CD4-positive, alpha-beta memory T cell (primary cell): Measurements from ENCODE around the gene PRRC1. TPM values are rescaled to one million over a fixed set of nuclear protein-coding genes. Genes with fewer than 3 reads are reported as not detected.

Source experiments
- CTCF ChIA-PET: fragments of 350-600 bp; sonication (Branson Sonifier 250); formaldehyde crosslinking; loops from one replicate; lab custom pipeline; 2021; ENCODE audit warnings: inconsistent platforms; ENCODE audit not compliant: partially characterized antibody; lab: Charles Lee
- POLR2A ChIA-PET: fragments of 350-600 bp; sonication (Branson Sonifier 250); formaldehyde crosslinking; loops from one replicate; lab custom pipeline; 2021; ENCODE audit not compliant: partially characterized antibody; lab: Charles Lee
- DNase-seq, 5 donors: peaks; one replicate each; pipeline versions ENCODE4 v3.0.0 to v3.0.0-alpha.2; 2020 to 2022; ENCODE audit warnings: mixed read lengths in 1 of 5
- H3K27ac ChIP-seq: one replicate; pipeline ENCODE4 v1.7.0; 2013; ENCODE audit warnings: low read depth, low read length
- H3K27me3 ChIP-seq: 2 replicates; pipeline ENCODE4 v1.7.0; 2013; ENCODE audit warnings: mild to moderate bottlenecking, low read length, moderate library complexity; ENCODE audit not compliant: insufficient read depth
- H3K36me3 ChIP-seq: 2 replicates; pipeline ENCODE4 v1.7.0; 2013; ENCODE audit warnings: mild to moderate bottlenecking, low read length, moderate library complexity; ENCODE audit not compliant: insufficient read depth
- H3K4me1 ChIP-seq: 2 replicates; pipeline ENCODE4 v1.7.0; 2013; ENCODE audit warnings: mild to moderate bottlenecking, low read length, moderate library complexity; ENCODE audit not compliant: insufficient read depth
- H3K4me3 ChIP-seq, 2 donors: one replicate each; pipeline ENCODE4 v1.7.0; 2013; ENCODE audit warnings: low read length in 2 of 2, mild to moderate bottlenecking in 1 of 2
- H3K9me3 ChIP-seq, 2 donors: one replicate each; pipeline ENCODE4 v1.7.0; 2013; ENCODE audit warnings: low read length in 2 of 2, control low read depth in 1 of 2; ENCODE audit not compliant: control insufficient read depth in 1 of 2
- H3K27ac Mint-ChIP-seq, 7 donors: one replicate each; pipeline ENCODE4 v1.8.0; 2020 to 2021; ENCODE audit warnings: mixed read lengths in 7 of 7, mild to moderate bottlenecking in 6 of 7, inconsistent platforms in 3 of 7, moderate library complexity in 3 of 7
- H3K27me3 Mint-ChIP-seq, 2 donors: one replicate each; pipeline ENCODE4 v1.8.0; 2020 to 2021; ENCODE audit warnings: mixed read lengths in 2 of 2
- H3K36me3 Mint-ChIP-seq, 2 donors: one replicate each; pipeline ENCODE4 v1.8.0; 2020 to 2021; ENCODE audit warnings: mixed read lengths in 2 of 2, inconsistent platforms in 1 of 2, mild to moderate bottlenecking in 1 of 2
- H3K4me1 Mint-ChIP-seq, 4 donors: one replicate each; pipeline ENCODE4 v1.8.0; 2020 to 2021; ENCODE audit warnings: mixed read lengths in 4 of 4, mild to moderate bottlenecking in 1 of 4
- H3K4me3 Mint-ChIP-seq, 8 donors: one replicate each; pipeline ENCODE4 v1.8.0; 2020 to 2021; ENCODE audit warnings: mixed read lengths in 8 of 8, mild to moderate bottlenecking in 7 of 8, moderate library complexity in 6 of 8, inconsistent platforms in 3 of 8
- H3K9me3 Mint-ChIP-seq, 8 donors: one replicate each; pipeline ENCODE4 v1.8.0; 2020 to 2021; ENCODE audit warnings: mixed read lengths in 8 of 8, mild to moderate bottlenecking in 5 of 8, inconsistent platforms in 3 of 8, moderate library complexity in 1 of 8
- intact Hi-C: fragments of 100-400 bp; cut with micrococcal nuclease; formaldehyde crosslinking; loops from one replicate; pipeline ENCODE4 v1.15.1; 2023
- polyA plus RNA-seq, 2 donors: library from polyadenylated mRNA; unstranded; fragments of 300-500 nt; fragmentation: Illumina TruSeq; gene quantifications; one replicate each; pipeline ENCODE4 v1.2.3, GENCODE V29; 2021
- total RNA-seq, 2 experiments: library from RNA; stranded (reverse); gene quantifications; one replicate each; pipeline ENCODE4 v1.2.3, GENCODE V29; 2021

PRRC1 gene
- total and polyA plus RNA-seq, 4 experiments from 2014 or later: 38.7 to 59.9 (median 50.0) TPM

DNA sequence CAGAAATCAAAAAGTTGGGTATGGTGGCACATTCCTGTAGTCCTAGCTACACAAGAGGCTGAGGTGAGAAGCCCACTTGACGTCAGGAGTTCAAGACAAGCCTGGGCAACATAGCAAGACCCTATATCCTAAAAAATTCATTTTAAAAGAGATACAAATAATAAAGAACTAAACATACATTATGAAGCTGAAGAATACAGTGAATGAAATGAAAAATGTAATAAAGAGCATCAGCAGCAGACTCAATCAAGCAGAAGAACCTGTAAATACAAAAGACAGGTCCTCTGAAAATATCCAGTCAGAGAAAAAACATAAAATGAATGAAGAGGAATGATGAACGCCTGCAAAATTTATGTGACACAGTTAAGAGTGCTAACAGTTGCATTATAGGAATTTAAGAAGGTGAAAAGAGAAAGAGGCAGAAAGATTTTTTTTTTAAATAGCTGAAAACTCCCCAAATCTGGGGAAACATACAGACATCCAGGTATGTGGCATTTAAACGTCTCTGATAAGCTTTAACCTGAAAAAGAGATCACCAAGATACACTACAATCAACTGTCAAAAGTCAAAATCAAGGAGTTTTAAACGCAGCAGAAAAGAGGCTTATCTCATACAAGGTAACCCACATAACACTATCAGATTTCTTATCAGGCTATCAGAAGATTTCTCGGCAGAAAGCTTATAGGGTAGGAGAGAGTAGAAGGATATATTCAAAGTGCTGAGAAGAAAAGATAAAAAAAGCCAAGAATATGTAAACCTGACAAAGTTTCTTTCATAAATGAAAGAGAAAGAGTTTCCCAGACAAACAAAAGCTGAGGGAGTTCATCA, 57.6 kb downstream of the PRRC1 start:
- Mint-ChIP-seq H3K9me3 (peaks cover 0 to 31% (median 24%) of the 10 kb centered on the region in 8 donors), H3K4me3 (no peak overlapping the region), H3K4me1 (no peaks in the 10 kb centered on the region), H3K27me3 (peaks cover 16 to 34% of the 10 kb centered on the region in 2 donors), H3K36me3 (peaks cover 2 to 4% of the 10 kb centered on the region in 2 donors), H3K27ac (no peak overlapping the region)
- intact Hi-C loops: no loop called here
- Histone ChIP-seq H3K9me3 (no peaks in the 10 kb centered on the region), H3K4me3 (no peak overlapping the region), H3K4me1 (no peaks in the 10 kb centered on the region), H3K27ac (no peak overlapping the region), H3K27me3 (no peaks in the 10 kb centered on the region), H3K36me3 (no peaks in the 10 kb centered on the region)
- CTCF ChIA-PET: interaction anchor here (1.4 to 1.9 kb wide), 2 partner anchors 11 to 15 kb away, joined by 5 read pairs; no protein-coding TSS in a partner anchor
- DNase-seq: no peak
- POLR2A ChIA-PET: no interaction called here

DNA sequence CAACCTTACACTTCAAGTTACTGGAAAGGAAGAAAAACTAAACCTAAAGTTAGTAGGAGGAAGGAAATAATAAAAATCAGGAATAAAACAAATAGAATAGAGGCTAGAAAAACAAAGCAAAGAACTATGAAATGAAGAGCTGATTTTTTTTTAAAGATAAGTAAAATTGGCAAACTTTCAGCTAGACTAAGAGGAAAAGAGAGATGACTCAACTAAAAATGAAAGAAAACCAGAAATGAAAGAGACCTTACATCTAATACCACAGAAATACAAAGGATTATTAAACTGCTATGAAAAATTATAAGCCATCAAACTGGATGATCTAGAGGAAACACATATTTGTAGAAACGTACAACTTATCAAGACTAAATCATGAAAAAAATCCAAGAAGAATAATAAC, 60.0 kb downstream of the PRRC1 start:
- no peak overlapping the region for H3K27ac ChIP-seq
- no peak overlapping the region for H3K4me3 ChIP-seq
- H3K9me3 ChIP-seq: no peaks in the 10 kb centered on the region
- H3K4me1 ChIP-seq: no peaks in the 10 kb centered on the region
- H3K27me3 ChIP-seq: no peaks in the 10 kb centered on the region
- no peak for DNase-seq
- ChIA-PET CTCF (interaction anchor here (0.7 kb wide), 1 partner anchor 12 kb away, joined by 3 read pairs; no protein-coding TSS in a partner anchor), POLR2A (no interaction called here)
- no peak overlapping the region for H3K4me3 Mint-ChIP-seq
- peaks cover 6 to 19% of the 10 kb centered on the region in 2 donors for H3K27me3 Mint-ChIP-seq
- peaks cover 0 to 31% (median 23%) of the 10 kb centered on the region in 8 donors for H3K9me3 Mint-ChIP-seq
- intact Hi-C loops: no loop called here
- H3K27ac Mint-ChIP-seq: no peak overlapping the region
- no peaks in the 10 kb centered on the region for H3K36me3 ChIP-seq
- H3K36me3 Mint-ChIP-seq: peaks cover 2 to 4% of the 10 kb centered on the region in 2 donors
- H3K4me1 Mint-ChIP-seq: no peaks in the 10 kb centered on the region

DNA sequence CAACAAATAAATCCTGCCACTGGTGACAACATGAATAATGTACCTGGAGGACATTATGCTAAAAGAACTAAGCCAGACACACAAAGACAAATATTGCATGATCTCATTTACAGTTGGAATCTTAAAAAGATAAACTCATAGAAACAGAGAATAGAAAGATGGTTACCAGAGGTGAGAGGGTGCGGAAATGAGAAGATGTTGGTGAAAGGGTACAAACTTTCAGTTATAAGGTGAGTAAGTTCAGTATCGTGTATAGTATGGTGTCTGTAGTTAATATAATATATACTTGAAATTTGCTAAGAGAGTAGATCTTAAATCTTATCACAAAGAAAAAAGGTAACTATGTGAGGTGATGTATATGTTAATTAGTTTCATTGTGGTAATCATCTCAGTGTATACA, 63.3 kb downstream of the PRRC1 start:
- Histone ChIP-seq H3K4me3 (no peak overlapping the region), H3K36me3 (no peaks in the 10 kb centered on the region), H3K9me3 (no peaks in the 10 kb centered on the region), H3K27ac (no peak overlapping the region), H3K4me1 (no peaks in the 10 kb centered on the region), H3K27me3 (no peaks in the 10 kb centered on the region)
- DNase-seq: no peak
- CTCF ChIA-PET: no interaction called here
- Mint-ChIP-seq H3K27me3 (peaks cover 5 to 13% of the 10 kb centered on the region in 2 donors), H3K4me3 (no peak overlapping the region), H3K9me3 (peaks cover 0 to 10% (median 2%) of the 10 kb centered on the region in 8 donors), H3K27ac (no peak overlapping the region), H3K4me1 (no peaks in the 10 kb centered on the region), H3K36me3 (no peaks in the 10 kb centered on the region)
- intact Hi-C loops: no loop called here
- POLR2A ChIA-PET: no interaction called here

DNA sequence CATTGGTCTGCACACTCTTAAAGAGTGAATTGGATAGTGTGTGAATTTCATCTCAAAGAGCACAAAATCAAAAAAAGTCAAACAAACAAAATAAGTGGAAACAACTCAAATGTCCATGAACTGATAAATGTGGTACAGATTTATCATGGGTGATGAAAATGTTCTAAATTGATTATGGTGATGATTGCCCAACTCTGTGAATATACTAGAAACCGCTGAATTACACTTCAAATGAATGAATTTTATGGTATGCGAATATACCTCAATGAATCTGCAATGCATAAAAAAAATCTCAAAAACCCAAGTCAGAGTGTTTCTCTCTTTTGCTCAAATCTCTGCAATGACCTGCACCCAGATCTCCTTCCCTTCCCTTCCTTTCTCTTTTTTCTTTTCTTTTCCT, 64.0 kb downstream of the PRRC1 start:
- Histone ChIP-seq H3K4me1 (no peaks in the 10 kb centered on the region), H3K27me3 (no peaks in the 10 kb centered on the region), H3K27ac (no peak overlapping the region), H3K4me3 (no peak overlapping the region), H3K36me3 (no peaks in the 10 kb centered on the region), H3K9me3 (no peaks in the 10 kb centered on the region)
- Mint-ChIP-seq H3K27ac (no peak overlapping the region), H3K36me3 (no peaks in the 10 kb centered on the region), H3K4me3 (no peak overlapping the region), H3K9me3 (peaks cover 0 to 4% (median 0%) of the 10 kb centered on the region in 8 donors), H3K4me1 (no peaks in the 10 kb centered on the region), H3K27me3 (peaks cover 5 to 13% of the 10 kb centered on the region in 2 donors)
- POLR2A ChIA-PET: no interaction called here
- CTCF ChIA-PET: no interaction called here
- DNase-seq: no peak
- intact Hi-C loops: no loop called here

DNA sequence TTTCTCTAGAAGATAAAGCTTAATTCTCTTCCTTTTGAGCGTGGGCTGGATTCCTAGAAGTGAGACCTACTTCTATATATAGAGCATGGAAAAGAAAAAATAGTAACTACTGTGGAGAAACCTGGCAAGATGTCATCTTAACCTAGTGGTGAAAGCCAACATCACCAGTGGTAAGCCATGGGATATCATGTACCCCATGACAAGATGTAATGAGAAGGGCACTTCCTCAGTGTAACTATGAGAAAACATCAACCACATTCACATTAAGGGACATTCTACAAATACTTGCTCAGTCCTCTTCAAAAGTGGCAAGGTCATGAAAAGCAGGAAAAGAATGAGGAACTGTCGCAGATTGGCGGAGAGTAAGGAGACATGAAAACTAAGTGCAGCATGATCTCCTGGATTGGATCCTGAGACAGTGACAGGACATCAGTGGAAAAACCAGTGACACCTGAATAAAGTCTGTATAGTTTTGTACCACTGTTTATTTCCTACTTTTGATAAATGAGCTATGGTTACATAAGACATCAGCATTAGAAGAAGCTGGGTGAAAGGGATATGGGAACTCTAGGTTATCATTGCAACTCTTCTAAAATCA, 65.4 kb downstream of the PRRC1 start:
- Mint-ChIP-seq H3K27ac (no peak overlapping the region), H3K36me3 (no peaks in the 10 kb centered on the region), H3K9me3 (peaks cover 0 to 3% (median 0%) of the 10 kb centered on the region in 8 donors), H3K27me3 (peaks cover 4 to 11% of the 10 kb centered on the region in 2 donors), H3K4me3 (no peak overlapping the region), H3K4me1 (no peaks in the 10 kb centered on the region)
- CTCF ChIA-PET: interaction anchor here (1.5 kb wide), 1 partner anchor 19 kb away, joined by 3 read pairs; no protein-coding TSS in a partner anchor
- Histone ChIP-seq H3K4me1 (no peaks in the 10 kb centered on the region), H3K27ac (no peak overlapping the region), H3K9me3 (no peaks in the 10 kb centered on the region), H3K27me3 (no peaks in the 10 kb centered on the region), H3K36me3 (no peaks in the 10 kb centered on the region), H3K4me3 (no peak overlapping the region)
- POLR2A ChIA-PET: no interaction called here
- DNase-seq: no peak
- intact Hi-C loops: no loop called here

DNA sequence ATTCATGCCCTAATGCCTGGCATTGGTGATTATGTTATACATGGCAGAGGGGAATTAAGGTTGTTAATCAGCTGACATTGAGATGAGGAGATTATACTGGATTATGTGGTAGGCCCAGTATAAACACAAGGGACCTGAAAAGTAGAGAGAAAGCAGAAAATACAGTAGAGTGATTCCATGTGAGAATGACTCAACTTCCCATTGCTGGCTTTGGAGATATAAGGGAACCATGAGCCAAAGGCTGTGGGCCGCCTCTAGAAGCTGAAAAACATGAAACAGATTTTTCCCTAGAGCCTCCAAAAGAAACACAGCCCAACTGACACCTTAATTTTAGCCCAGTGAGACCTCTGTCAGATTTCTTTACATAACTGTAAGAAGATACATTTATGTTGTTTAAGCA, 66.4 kb downstream of the PRRC1 start:
- Histone ChIP-seq H3K9me3 (no peaks in the 10 kb centered on the region), H3K4me3 (no peak overlapping the region), H3K27ac (no peak overlapping the region), H3K4me1 (no peaks in the 10 kb centered on the region), H3K27me3 (no peaks in the 10 kb centered on the region), H3K36me3 (no peaks in the 10 kb centered on the region)
- Mint-ChIP-seq H3K9me3 (no peaks in the 10 kb centered on the region), H3K27me3 (peaks cover 1 to 6% of the 10 kb centered on the region in 2 donors), H3K4me1 (no peaks in the 10 kb centered on the region), H3K36me3 (no peaks in the 10 kb centered on the region), H3K27ac (no peak overlapping the region), H3K4me3 (no peak overlapping the region)
- intact Hi-C loops: no loop called here
- no peak for DNase-seq
- CTCF ChIA-PET: no interaction called here
- POLR2A ChIA-PET: no interaction called here

DNA sequence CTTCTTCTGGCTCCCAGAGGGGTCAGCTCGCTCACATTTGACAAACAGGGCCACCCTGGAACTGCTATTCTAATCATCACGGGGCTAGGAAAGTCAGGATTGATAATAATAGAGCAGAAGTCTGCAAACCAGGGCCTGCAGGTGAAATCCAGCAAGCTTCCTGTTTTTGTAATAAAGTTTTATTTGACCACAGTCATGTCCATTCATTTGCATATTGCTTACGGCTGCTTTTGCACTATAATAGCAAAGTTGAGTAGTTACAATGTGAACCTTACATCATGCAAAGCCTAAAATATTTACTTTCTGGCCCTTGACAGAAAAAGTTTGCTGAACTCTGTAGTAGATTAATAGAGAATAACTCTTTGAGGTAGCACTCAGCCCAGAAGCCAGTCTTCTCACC, 68.2 kb downstream of the PRRC1 start:
- no peaks in the 10 kb centered on the region for H3K9me3 ChIP-seq
- DNase-seq: no peak
- H3K27me3 ChIP-seq: no peaks in the 10 kb centered on the region
- Mint-ChIP-seq H3K27me3 (peaks cover 1 to 6% of the 10 kb centered on the region in 2 donors), H3K4me1 (peaks cover 0 to 6% (median 4%) of the 10 kb centered on the region in 4 donors), H3K4me3 (no peak overlapping the region), H3K9me3 (no peaks in the 10 kb centered on the region), H3K36me3 (no peaks in the 10 kb centered on the region), H3K27ac (no peak overlapping the region)
- H3K4me1 ChIP-seq: no peaks in the 10 kb centered on the region
- CTCF ChIA-PET: no interaction called here
- intact Hi-C loops: no loop called here
- POLR2A ChIA-PET: interaction anchor here (0.6 kb wide), 1 partner anchor 253 kb away, joined by 3 read pairs; no protein-coding TSS in a partner anchor
- H3K27ac ChIP-seq: no peak overlapping the region
- no peaks in the 10 kb centered on the region for H3K36me3 ChIP-seq
- H3K4me3 ChIP-seq: no peak overlapping the region
